ENCODE data around the gene SPATA33. TPM values are rescaled to one million over a fixed set of nuclear protein-coding genes. Genes with fewer than 3 reads are reported as not detected.

Gene SPATA33
- total and polyA plus RNA-seq, 10 of the 15 experiments (the other 5 are each of a cell fraction or from before 2014, with no cell fraction given) = 1.1 to 15.8 (median 7.6) TPM

- TF ChIP-seq, protein P1, sequence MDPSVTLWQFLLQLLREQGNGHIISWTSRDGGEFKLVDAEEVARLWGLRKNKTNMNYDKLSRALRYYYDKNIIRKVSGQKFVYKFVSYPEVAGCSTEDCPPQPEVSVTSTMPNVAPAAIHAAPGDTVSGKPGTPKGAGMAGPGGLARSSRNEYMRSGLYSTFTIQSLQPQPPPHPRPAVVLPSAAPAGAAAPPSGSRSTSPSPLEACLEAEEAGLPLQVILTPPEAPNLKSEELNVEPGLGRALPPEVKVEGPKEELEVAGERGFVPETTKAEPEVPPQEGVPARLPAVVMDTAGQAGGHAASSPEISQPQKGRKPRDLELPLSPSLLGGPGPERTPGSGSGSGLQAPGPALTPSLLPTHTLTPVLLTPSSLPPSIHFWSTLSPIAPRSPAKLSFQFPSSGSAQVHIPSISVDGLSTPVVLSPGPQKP (IDR thresholded peaks at IDR 0.05; ENCODE audit: low read depth, low read length) = peak; percentile 20
- TF ChIP-seq YBX1 (IDR thresholded peaks at IDR 0.05) (no peak), NKRF (conservative IDR thresholded peaks at IDR 0.05) (peak; percentile 67; the same call in 1 of the 2 replicates), NFIC (IDR thresholded peaks at IDR 0.05; ENCODE audit: low read depth, low read length) (no peak), ZNF207 (IDR thresholded peaks at IDR 0.05; ENCODE audit: borderline replicate concordance) (0 out of 2 replicates have a peak, but pooled peaks have one; percentile 36), MEF2A (IDR thresholded peaks at IDR 0.05; ENCODE audit: insufficient read depth, low read depth, low read length) (no peak), ATF7 (IDR thresholded peaks at IDR 0.05; ENCODE audit: low read depth) (no peak), FOS (IDR thresholded peaks at IDR 0.05; ENCODE audit: borderline replicate concordance, extremely low read depth, insufficient read length) (no peak), RELB (IDR thresholded peaks at IDR 0.05; ENCODE audit: low read depth) (peak; percentile 30; the same call in 1 of the 2 replicates), YY1 (IDR thresholded peaks at IDR 0.05; ENCODE audit: low read depth, low read length) (0 out of 2 replicates have a peak, but pooled peaks have one; percentile 26), EED (IDR thresholded peaks at IDR 0.05; ENCODE audit: low read depth) (no peak), EZH2 (IDR thresholded peaks at IDR 0.05; ENCODE audit: borderline replicate concordance, control insufficient read depth, low read depth, low read length) (no peak), SREBF2 (IDR thresholded peaks at IDR 0.05; ENCODE audit: low read length) (no peak), BRCA1 (IDR thresholded peaks at IDR 0.05; ENCODE audit: low read depth, low read length) (no peak)
- TF ChIP-seq, protein P2, sequence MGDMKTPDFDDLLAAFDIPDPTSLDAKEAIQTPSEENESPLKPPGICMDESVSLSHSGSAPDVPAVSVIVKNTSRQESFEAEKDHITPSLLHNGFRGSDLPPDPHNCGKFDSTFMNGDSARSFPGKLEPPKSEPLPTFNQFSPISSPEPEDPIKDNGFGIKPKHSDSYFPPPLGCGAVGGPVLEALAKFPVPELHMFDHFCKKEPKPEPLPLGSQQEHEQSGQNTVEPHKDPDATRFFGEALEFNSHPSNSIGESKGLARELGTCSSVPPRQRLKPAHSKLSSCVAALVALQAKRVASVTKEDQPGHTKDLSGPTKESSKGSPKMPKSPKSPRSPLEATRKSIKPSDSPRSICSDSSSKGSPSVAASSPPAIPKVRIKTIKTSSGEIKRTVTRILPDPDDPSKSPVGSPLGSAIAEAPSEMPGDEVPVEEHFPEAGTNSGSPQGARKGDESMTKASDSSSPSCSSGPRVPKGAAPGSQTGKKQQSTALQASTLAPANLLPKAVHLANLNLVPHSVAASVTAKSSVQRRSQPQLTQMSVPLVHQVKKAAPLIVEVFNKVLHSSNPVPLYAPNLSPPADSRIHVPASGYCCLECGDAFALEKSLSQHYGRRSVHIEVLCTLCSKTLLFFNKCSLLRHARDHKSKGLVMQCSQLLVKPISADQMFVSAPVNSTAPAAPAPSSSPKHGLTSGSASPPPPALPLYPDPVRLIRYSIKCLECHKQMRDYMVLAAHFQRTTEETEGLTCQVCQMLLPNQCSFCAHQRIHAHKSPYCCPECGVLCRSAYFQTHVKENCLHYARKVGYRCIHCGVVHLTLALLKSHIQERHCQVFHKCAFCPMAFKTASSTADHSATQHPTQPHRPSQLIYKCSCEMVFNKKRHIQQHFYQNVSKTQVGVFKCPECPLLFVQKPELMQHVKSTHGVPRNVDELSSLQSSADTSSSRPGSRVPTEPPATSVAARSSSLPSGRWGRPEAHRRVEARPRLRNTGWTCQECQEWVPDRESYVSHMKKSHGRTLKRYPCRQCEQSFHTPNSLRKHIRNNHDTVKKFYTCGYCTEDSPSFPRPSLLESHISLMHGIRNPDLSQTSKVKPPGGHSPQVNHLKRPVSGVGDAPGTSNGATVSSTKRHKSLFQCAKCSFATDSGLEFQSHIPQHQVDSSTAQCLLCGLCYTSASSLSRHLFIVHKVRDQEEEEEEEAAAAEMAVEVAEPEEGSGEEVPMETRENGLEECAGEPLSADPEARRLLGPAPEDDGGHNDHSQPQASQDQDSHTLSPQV (IDR thresholded peaks at IDR 0.05) = no peak
- TF ChIP-seq, protein P3, sequence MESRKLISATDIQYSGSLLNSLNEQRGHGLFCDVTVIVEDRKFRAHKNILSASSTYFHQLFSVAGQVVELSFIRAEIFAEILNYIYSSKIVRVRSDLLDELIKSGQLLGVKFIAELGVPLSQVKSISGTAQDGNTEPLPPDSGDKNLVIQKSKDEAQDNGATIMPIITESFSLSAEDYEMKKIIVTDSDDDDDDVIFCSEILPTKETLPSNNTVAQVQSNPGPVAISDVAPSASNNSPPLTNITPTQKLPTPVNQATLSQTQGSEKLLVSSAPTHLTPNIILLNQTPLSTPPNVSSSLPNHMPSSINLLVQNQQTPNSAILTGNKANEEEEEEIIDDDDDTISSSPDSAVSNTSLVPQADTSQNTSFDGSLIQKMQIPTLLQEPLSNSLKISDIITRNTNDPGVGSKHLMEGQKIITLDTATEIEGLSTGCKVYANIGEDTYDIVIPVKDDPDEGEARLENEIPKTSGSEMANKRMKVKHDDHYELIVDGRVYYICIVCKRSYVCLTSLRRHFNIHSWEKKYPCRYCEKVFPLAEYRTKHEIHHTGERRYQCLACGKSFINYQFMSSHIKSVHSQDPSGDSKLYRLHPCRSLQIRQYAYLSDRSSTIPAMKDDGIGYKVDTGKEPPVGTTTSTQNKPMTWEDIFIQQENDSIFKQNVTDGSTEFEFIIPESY (IDR thresholded peaks at IDR 0.05) = no peak
Observed at GRCh38 chr16:89701425-89702406, 44.1 kb downstream of the SPATA33 start, which contains the start of gene SPATA2L (continued).

Measured in GM12878 (cell line).